GM12864 (cell line): Measurements from ENCODE around the gene SPATA46.

ENCODE experiments used
- DNase-seq: peaks from one replicate; pipeline ENCODE4 v3.0.0-alpha.2; 2011; ENCODE audit warnings: low read depth
- H3K4me3 ChIP-seq: 2 replicates; pipeline ENCODE4 v1.5.1; 2011; ENCODE audit warnings: mild to moderate bottlenecking, low read depth, low read length, control low read depth
- TF ChIP-seq, protein P1 (sequence below): IDR thresholded peaks from 2 replicates; pipeline ENCODE4 v1.5.1; 2011; ENCODE audit warnings: low read depth, mild to moderate bottlenecking, moderate library complexity, low read length, control low read depth, inconsistent platforms; ENCODE audit errors: missing control alignments

SPATA46 gene

DNA sequence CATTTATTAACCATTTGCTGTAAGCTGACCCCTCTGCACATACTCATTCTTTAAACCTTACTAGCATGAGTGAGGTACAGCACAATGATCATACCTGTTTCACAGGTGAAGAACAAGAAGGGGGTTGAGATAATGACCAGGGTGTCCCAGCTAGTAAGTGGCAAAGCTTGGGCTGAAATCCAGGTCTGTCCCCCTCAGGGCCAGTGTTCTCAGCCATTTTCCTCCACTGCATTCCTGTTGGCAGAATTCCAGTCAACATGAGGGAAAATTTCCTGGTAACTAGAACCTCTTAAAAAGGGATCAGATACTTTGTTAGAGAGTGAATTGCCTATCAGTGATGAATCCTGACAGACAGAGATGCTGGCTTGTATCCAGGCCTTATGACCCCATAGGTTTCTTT is 48.1 kb downstream of the SPATA46 start:
- TF ChIP-seq, protein P1, sequence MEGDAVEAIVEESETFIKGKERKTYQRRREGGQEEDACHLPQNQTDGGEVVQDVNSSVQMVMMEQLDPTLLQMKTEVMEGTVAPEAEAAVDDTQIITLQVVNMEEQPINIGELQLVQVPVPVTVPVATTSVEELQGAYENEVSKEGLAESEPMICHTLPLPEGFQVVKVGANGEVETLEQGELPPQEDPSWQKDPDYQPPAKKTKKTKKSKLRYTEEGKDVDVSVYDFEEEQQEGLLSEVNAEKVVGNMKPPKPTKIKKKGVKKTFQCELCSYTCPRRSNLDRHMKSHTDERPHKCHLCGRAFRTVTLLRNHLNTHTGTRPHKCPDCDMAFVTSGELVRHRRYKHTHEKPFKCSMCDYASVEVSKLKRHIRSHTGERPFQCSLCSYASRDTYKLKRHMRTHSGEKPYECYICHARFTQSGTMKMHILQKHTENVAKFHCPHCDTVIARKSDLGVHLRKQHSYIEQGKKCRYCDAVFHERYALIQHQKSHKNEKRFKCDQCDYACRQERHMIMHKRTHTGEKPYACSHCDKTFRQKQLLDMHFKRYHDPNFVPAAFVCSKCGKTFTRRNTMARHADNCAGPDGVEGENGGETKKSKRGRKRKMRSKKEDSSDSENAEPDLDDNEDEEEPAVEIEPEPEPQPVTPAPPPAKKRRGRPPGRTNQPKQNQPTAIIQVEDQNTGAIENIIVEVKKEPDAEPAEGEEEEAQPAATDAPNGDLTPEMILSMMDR, result no peak
- no peak for DNase-seq
- H3K4me3 ChIP-seq, result no peak overlapping the region

DNA sequence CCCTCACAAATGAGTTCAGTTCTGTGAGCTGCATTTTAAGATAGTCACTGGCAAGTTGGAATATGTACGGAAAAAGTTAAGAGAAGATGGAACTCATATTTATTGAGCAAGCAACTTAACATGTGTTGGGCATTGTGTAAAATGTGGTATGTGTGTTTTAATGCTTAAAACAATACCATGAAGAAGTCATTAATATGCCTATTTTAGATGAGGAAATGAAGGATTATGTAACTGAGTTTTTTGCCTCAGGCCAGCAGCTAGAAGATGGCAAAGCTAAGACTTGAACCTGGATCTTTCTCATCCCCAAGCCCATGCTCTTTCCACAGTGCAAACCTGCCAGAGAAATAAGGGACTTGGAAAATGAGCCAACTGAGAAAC is 48.9 kb downstream of the SPATA46 start:
- TF ChIP-seq, protein P1, result no peak
- no peak overlapping the region for H3K4me3 ChIP-seq
- no peak for DNase-seq

DNA sequence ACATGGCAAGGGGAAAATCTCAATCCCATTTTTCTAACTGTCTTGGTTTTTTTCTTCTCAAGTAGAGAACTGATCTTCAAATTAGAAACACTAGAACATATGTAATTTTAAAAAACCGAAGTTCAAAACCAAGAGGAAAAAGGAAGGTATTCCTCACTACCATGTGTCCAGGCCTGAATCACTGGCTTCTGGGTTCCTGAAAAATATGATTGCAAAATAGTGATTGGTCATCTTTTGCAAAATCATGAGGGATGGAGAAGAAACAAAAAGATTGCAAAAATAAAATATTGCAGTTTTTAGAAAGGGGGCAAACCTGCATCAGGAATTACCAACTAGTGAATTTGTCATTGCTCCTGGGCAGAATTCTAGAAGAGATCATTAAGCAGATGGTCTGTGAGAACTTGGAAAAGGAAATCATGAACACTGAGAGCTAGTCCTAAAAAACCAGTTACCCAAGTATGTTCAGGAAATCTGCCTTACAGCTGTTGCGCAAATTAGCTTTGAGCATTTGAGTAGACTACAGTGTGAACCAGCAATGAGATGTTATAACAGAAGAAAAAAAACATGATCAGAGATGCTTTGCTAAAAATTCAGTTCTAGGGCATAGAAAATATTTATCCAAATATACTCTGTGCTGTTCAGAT is 49.4 kb downstream of the SPATA46 start:
- TF ChIP-seq, protein P1, result no peak
- no peak for DNase-seq
- H3K4me3 ChIP-seq, result no peak overlapping the region

DNA sequence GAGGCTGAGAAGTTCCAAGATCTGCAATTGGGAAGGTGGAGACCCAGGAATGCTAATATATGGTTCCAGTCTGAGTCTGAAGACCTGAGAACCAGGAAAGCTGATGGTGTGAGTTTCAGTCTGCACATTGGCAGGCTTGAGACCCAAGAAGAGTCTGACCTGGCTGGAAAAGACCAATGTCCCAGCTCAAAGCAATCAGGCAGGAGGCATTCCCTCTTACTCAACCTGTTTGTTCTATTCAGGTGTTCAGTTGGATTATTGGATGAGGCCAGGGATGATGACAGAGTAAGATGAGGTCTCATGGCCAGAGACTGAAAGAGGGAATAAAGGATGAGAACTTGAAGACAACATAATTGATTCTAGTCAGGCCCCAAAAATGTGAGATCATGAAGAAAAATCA is 50.1 kb downstream of the SPATA46 start:
- TF ChIP-seq, protein P1, result no peak
- DNase-seq, result no peak
- no peak overlapping the region for H3K4me3 ChIP-seq

DNA sequence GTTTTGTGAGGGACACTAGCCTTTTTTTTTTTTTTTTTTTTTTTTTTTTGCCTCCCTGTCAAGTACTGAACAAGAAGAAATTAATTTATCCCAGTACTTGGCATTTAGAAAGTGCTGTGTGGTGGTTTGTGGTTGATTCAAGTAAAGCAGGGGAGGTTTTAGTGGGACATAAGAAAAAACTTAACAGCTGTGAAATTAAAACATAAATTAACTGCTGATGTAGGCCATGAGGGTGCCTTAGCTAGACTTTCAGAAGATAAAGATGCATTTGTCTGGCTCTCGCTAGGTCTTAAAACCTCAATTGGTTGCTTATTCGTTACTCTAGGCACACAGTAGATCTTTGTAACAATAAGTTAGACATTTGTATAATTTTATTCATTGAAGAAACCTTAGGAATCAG is 52.3 kb downstream of the SPATA46 start:
- TF ChIP-seq, protein P1, result no peak
- H3K4me3 ChIP-seq, result no peak overlapping the region
- DNase-seq, result no peak
